ENCODE measurements around the gene CLC.

- TF ChIP-seq EZH2phosphoT487 (IDR thresholded peaks at IDR 0.05), result no peak
- TF ChIP-seq CTCF (IDR thresholded peaks at IDR 0.05), result no peak
These were observed 7.8 kb upstream of the CLC start for GRCh38 chr19:39745643-39746042.
